GM18499 (cell line): Measurements from ENCODE around the gene KITLG.
"Not testable (repeated sequence)": the region's sequence is repeated elsewhere in the genome, so short reads cannot be mapped to it uniquely, and the experiment has no call there.

ENCODE experiments used
- ATAC-seq: cut with Tn5 transposase; IDR thresholded peaks from one replicate; pipeline ENCODE4 v1.9.1; 2021; ENCODE audit warnings: moderate number of reproducible peaks; ENCODE audit not compliant: insufficient read depth, unreplicated experiment

Gene KITLG

DNA sequence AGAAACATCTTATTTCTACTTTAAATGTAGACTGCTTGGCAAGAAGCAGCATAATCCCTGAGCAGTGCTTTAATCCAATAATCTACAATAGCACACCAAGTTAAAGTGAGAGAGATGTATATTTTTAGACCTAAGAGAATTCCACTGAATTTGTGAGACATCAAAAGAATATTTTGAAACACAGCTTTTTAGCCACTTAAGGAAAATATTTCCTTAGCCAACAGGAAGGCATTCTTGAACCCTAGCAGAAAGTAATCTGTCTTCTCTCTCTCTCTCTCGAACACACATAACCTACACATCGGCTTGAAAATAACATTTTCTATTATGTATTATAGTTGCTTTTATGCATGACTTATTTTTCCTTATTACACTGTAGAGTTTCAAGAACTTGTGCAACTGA, 34.0 kb downstream of the KITLG start:
- ATAC-seq, result no peak

DNA sequence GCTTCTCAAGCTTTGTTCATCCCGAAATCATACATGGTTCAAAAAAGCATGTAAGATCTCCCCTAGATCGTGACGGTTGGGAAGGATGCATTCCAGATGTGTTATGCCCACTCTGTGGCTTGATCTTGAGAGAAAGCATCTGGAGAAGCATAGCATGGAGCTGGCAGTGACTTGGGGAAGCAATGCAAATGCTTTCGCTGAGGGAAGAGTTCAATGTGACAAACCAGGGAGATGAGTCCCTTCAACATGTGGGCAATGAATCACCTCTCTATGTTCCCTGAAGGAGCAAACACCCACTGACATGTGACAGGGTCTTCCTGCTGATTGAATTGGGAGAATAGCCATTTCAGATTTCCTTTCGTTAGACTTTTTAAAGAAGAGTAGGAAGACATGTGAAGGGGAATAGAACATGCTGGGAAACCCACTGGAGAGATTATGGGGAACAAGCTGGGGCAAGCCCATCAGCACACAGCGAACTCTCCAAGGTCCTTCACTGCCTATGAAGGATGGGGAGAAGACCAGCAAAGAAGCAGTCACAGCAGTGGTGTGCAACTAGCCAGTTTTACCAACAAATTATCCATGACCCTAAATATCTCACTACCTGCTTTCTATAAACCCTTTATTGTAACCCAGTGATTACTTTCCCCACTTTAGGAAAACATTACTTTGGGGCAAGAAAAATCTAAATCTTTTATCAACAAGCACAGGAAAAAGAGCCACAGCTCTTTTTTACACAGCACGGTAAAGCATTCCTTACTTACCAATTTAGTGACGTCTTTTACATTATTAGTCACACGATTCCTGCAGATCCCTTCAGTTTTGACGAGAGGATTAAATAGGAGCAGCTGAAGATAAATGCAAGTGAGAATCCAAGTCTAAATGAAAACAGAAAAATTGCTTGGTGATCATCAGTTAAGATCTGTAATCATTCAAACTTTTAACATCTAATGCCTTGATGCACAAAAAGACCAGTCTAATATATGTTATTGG, 35.0 kb downstream of the KITLG start:
- ATAC-seq, result no peak

DNA sequence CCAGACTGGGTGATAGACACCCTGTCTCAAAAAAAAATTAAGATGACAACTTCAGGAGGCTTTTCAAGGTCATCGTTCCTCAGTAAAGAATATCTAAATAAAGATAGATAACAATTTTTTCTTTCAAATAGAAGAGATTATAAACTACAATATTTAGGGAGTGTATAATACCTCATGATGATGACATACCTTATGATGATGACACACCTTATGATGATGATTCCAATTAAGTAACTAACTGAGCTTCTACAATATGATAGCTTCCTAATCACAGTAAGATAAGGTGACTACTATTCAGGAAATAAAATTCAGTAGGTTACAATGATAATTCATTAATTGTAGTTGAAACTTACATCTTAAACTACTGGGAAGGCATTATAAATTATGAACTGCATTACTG, 40.4 kb downstream of the KITLG start:
- ATAC-seq, result no peak

DNA sequence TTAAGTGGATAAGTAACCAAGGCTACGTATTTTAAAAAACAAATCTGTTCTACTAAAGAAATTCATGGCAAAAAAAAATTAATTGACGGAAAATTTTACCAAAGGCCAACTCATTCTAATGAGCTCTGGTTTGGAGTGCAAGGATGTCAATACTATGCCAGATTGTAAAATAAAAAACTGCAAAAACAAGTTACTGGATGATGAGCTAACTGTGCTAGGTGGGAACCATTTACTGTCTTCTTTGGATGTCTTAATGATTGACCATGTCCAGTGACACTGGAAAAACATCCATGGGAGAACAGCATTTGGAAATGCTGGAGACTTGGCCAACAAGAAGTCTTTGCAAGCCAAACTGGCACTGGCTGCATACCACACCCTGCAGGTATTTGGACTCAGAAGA, 41.6 kb downstream of the KITLG start:
- no peak for ATAC-seq

DNA sequence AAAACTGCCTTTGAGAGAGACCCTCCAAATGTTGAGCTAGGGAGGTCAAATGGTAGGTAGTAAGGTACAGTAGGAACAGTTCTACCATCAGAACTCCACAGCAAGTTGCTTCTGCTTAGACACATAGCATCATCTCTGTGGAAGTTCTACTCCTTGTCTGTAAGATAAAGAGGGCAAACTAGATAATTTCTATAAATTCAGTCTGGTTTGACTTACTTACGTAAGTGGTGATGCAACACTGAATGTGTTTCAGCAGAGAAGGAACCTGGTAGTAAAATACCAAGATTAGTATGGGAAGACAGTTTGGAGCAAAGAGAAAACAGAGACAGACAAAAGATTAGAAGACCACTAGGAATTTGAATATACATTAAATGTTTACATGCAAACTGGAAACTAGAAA, 42.0 kb downstream of the KITLG start:
- ATAC-seq, result no peak

- ATAC-seq, result no peak
Observed at GRCh38 chr12:88530868-88531267, 49.4 kb downstream of the KITLG start.

DNA sequence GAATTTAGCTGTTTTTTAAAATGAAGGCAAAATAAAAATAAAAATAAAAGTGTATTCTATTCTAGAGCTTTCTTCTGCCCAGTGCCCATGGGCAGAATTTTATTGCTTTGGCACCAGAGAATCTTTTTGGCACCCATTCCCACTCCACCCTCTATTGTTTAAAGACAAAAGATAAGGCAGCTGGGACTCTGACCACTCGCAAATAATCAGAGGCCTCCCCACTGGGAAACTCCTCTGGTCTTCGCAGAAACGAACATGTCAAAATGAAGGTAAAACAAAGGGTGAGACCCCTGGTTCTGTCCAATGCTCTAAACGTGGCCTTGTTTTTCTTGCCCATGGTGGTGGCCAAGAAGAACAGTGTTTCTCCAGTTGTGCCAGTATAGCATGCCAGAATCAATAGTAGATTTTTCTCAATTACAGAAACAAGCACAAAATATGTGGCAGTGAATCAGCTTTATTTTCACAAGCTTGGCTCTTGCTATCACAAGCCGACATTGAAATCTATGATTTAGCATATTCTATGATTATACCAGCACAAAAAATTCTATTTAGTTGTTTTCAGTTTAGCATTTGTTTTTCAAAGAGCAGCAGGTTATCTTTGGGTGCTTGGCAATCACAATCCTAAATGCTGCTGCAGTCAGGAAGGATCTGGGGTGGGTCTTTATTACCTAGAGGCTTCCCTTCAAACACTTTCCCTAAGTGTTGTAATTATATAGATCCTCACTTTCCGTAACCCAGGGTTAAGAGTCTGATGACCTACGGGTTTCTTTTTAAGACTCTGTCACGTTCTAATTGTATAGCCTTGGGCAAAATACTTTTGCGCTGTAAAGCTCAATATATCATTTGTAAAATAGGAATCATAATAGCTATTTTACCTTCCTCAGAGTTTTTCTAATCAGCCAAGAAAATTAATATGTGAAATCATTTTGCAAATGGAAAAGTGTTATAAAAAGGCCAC, 50.5 kb downstream of the KITLG start:
- ATAC-seq, result no peak

GRCh38 chr12:88522961-88523360, 57.3 kb downstream of the KITLG start:
- ATAC-seq, result no peak

- no peak for ATAC-seq
Observed at GRCh38 chr12:88520436-88520820, 59.8 kb downstream of the KITLG start.

GRCh38 chr12:88519802-88520435, 60.4 kb downstream of the KITLG start:
- ATAC-seq, result no peak

DNA sequence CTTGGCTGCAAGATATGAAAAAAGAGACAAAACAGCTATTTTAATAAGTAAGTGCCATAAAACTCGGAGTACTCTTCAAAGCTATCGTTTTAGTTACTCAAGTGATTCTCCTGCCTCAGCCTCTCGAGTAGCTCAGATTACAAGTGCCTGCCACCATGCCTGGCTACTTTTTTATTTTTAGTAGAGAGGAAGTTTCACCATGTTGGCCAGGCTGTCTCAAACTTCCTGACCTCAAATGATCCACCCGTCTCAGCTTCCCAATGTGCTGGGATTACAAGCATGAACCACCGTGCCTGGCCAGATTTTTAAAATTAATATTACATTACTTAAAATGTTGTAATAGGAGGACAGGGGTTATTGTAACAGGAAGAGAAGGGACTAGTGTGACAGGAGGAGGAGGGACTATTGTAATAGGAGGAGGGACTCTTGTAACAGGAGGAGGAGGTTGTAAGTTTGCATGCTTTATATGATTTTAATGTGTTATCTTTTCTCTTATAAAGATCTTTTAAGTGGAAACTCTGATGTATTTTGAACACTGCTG, 61.3 kb downstream of the KITLG start:
- no peak for ATAC-seq

DNA sequence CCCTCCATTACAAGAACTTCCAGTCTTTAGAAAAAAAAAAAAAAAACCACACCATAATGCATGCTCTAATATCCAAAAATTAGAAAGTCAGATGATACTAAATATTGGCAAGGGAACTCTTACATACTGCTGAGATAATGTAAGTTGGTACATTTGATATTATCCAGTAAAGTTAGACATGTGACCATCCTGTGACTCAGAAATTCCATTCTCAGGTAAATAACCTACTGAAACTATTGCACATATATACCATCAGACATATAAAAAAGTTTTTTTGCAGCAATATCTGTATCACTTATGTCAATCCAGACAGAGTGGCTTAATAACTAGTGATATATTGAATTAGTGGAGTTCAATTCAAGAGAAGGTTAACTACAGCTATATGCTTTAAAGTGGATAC, 63.5 kb downstream of the KITLG start:
- ATAC-seq, result no peak

DNA sequence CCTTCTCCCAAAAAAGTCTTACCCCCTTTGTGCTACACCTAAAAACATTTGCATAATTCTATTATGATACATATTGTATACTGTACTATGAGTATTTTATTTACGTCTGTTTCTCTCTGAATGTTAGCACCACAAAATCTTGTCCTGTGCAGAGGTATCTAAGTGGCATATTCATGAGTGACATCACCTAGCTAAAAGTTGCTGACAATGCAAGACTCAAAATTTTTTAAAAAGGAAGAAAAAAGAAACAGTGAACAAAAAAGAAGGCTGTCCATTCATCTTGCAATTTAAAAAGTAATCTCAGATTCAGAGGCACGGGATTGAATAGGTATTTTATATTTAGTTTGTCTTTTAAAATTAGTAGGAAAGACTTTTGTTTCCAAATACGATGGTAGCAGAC, 69.4 kb downstream of the KITLG start:
- no peak for ATAC-seq

GRCh38 chr12:88509851-88510250, 70.4 kb downstream of the KITLG start:
- no peak for ATAC-seq

DNA sequence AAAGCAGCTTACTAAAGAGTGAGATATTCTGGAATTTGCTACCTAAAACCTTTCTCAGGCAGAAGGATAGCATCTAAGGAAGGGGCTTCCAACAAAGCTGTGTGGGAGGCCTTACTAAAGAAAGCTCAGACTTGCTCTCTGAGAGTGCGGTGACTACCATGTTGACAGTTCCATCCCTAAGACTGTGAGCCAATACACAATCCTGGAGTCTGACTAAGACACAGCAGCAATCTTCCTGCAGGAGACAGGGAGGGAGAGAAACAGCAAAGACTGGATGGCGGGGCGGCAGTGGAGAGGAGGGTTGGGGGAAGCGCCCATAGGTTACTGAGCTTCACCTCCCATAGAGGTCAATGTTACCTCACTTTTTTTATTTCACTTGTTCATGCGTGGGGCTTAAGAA, 70.9 kb downstream of the KITLG start:
- no peak for ATAC-seq

DNA sequence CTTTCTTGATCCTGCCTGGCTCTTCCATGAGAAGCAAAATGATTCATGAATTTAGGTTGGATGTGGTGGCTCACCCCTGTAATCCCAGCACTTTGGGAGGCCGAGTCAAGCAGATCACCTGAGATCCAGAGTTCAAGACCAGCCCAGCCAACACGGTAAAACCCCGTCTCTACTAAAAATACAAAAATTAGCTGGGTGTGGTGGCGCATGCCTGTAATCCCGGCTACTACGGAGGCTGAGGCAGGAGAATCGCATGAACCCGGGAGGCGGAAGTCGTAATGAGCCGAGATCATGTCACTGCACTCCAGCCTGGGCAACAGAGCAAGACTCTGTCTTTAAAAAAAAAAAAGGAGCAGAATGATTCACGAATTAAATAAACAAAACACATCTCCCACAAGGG, 72.4 kb downstream of the KITLG start:
- not testable (repeated sequence) for ATAC-seq

GRCh38 chr12:88507270-88507669, 73.0 kb downstream of the KITLG start:
- no peak for ATAC-seq

GRCh38 chr12:88505696-88506095, 74.6 kb downstream of the KITLG start:
- no peak for ATAC-seq

GRCh38 chr12:88503281-88503703, 77.0 kb downstream of the KITLG start:
- ATAC-seq, result no peak
